Neutrophil (primary cell): ENCODE data around the gene RIMKLA.

ENCODE experiments used
- H3K27ac ChIP-seq: fragments of 200-600 bp; sonication (generic); 2 replicates; pipeline ENCODE4 v1.5.1; 2016; ENCODE audit warnings: mild to moderate bottlenecking, moderate library complexity
- H3K27me3 ChIP-seq: fragments of 200-600 bp; sonication (generic); 2 replicates; pipeline ENCODE4 v1.6.0; 2016; ENCODE audit warnings: mild to moderate bottlenecking
- H3K36me3 ChIP-seq: fragments of 200-600 bp; sonication (generic); 2 replicates; pipeline ENCODE4 v1.5.1; 2017
- H3K4me1 ChIP-seq, 2 experiments: fragments of 200-600 bp in 1 of 2; sonication (generic) in 1 of 2; 1 replicate in 1 of 2; 2 replicates in 1 of 2; pipeline versions ENCODE4 v1.5.1 to v1.6.1; 2013 to 2016; ENCODE audit warnings: low read depth in 1 of 2, low read length in 1 of 2, mild to moderate bottlenecking in 1 of 2, moderate library complexity in 1 of 2; ENCODE audit not compliant: control insufficient read depth in 1 of 2, insufficient read depth in 1 of 2
- H3K4me3 ChIP-seq, 2 experiments: fragments of 200-600 bp in 1 of 2; sonication (generic) in 1 of 2; 1 replicate in 1 of 2; 2 replicates in 1 of 2; pipeline ENCODE4 v1.5.1; 2013 to 2016; ENCODE audit warnings: low read depth in 1 of 2, low read length in 1 of 2, mild to moderate bottlenecking in 1 of 2, moderate library complexity in 1 of 2
- H3K9me3 ChIP-seq: fragments of 200-600 bp; sonication (generic); 2 replicates; pipeline ENCODE4 v1.5.1; 2016
- CTCF ChIP-seq: fragments of 200-600 bp; sonication (generic); IDR thresholded peaks from 2 replicates; pipeline ENCODE4 v1.5.1; 2016; ENCODE audit warnings: antibody characterized with exemption

Gene RIMKLA

GRCh38 chr1:42456754-42457089 is 76.1 kb downstream of the RIMKLA start:
- TF ChIP-seq CTCF = no peak
- Histone ChIP-seq H3K36me3 (peaks cover 43% of the 10 kb centered on the region), H3K4me1 (peaks cover 17 to 19% of the 10 kb centered on the region in 2 experiments), H3K9me3 (no peaks in the 10 kb centered on the region), H3K27me3 (no peaks in the 10 kb centered on the region), H3K4me3 (peak overlapping the region; percentile 84 to 99), H3K27ac (peak overlapping the region; percentile 90)

- no peak overlapping the region for H3K4me3 ChIP-seq
- TF ChIP-seq CTCF = no peak
- peaks cover 55% of the 10 kb centered on the region for H3K36me3 ChIP-seq
- no peaks in the 10 kb centered on the region for H3K9me3 ChIP-seq
- H3K27ac ChIP-seq = no peak overlapping the region
- peaks cover 26 to 31% of the 10 kb centered on the region in 2 experiments for H3K4me1 ChIP-seq
- H3K27me3 ChIP-seq = peaks cover 20% of the 10 kb centered on the region
Measured at GRCh38 chr1:42461196-42461595, 80.6 kb downstream of the RIMKLA start.

GRCh38 chr1:42462828-42463763 is 82.5 kb downstream of the RIMKLA start, which contains the start of gene CCDC30:
Gene CCDC30, plus strand, starts transcription at chr1:42463286. Its CDS starts 17,266 bp downstream, at chr1:42480552.
- Histone ChIP-seq H3K36me3 (peaks cover 47% of the 10 kb centered on the region), H3K27ac (no peak within 1 kb of the TSS)
- no peak for TF ChIP-seq CTCF

GRCh38 chr1:42463921-42464320 is 83.3 kb downstream of the RIMKLA start:
- Histone ChIP-seq H3K4me1 (peaks cover 17 to 18% of the 10 kb centered on the region in 2 experiments), H3K27ac (no peak overlapping the region), H3K9me3 (no peaks in the 10 kb centered on the region), H3K27me3 (peaks cover 20% of the 10 kb centered on the region), H3K4me3 (no peak overlapping the region), H3K36me3 (peaks cover 39% of the 10 kb centered on the region)
- TF ChIP-seq CTCF = no peak

More at GRCh38 chr1:42462828-42463763, 82.5 kb downstream of the RIMKLA start, which contains the start of gene CCDC30:
- H3K4me3 ChIP-seq = peak within 1 kb of the TSS; percentile 13 to 36
- no peaks in the 10 kb centered on the region for H3K9me3 ChIP-seq
- peaks cover 17 to 18% of the 10 kb centered on the region in 2 experiments for H3K4me1 ChIP-seq
- H3K27me3 ChIP-seq = peaks cover 20% of the 10 kb centered on the region

GRCh38 chr1:42466030-42466429 is 85.4 kb downstream of the RIMKLA start:
- Histone ChIP-seq H3K4me3 (no peak overlapping the region), H3K36me3 (peaks cover 18% of the 10 kb centered on the region), H3K9me3 (no peaks in the 10 kb centered on the region), H3K27ac (no peak overlapping the region), H3K4me1 (peaks cover 17 to 18% of the 10 kb centered on the region in 2 experiments), H3K27me3 (peaks cover 20% of the 10 kb centered on the region)
- no peak for TF ChIP-seq CTCF
